Stimulated activated naive B cell treated with anti-CD40 and anti-IgM and Interleukin-4, amounts not matched to agents 10 μg/mL and 1 μg/mL and 100 μg/mL, for 72 hours (primary cell): Measurements from ENCODE around the gene TAF9.
"Not testable (repeated sequence)": the region's sequence is repeated elsewhere in the genome, so short reads cannot be mapped to it uniquely, and the experiment has no call there.

Experiments
- ATAC-seq, 2 donors: fragments of 150-1000 bp; cut with Tn5 transposase; replicated peaks; 2 replicates each; pipeline ENCODE4 v1.10.0; 2021; ENCODE audit warnings: moderate library complexity in 1 of 2
- DNase-seq: peaks from one replicate; pipeline ENCODE4 v3.0.0; 2021
- H3K27ac Mint-ChIP-seq: one replicate; pipeline ENCODE4 v1.8.0; 2022; ENCODE audit warnings: mild to moderate bottlenecking, mixed read lengths
- H3K27me3 Mint-ChIP-seq, 2 donors: one replicate each; pipeline ENCODE4 v1.8.0; 2022; ENCODE audit warnings: mixed read lengths in 2 of 2
- H3K36me3 Mint-ChIP-seq, 2 donors: one replicate each; pipeline ENCODE4 v1.8.0; 2022; ENCODE audit warnings: mixed read lengths in 2 of 2, mild to moderate bottlenecking in 1 of 2
- H3K4me1 Mint-ChIP-seq, 2 donors: one replicate each; pipeline ENCODE4 v1.8.0; 2022; ENCODE audit warnings: mixed read lengths in 2 of 2, mild to moderate bottlenecking in 1 of 2
- H3K4me3 Mint-ChIP-seq, 2 donors: one replicate each; pipeline ENCODE4 v1.8.0; 2022; ENCODE audit warnings: mild to moderate bottlenecking in 2 of 2, mixed read lengths in 2 of 2, moderate library complexity in 1 of 2
- H3K9me3 Mint-ChIP-seq, 2 donors: one replicate each; pipeline ENCODE4 v1.8.0; 2022; ENCODE audit warnings: mixed read lengths in 2 of 2, mild to moderate bottlenecking in 1 of 2

The TAF9 gene, protein sequence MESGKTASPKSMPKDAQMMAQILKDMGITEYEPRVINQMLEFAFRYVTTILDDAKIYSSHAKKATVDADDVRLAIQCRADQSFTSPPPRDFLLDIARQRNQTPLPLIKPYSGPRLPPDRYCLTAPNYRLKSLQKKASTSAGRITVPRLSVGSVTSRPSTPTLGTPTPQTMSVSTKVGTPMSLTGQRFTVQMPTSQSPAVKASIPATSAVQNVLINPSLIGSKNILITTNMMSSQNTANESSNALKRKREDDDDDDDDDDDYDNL

DNA sequence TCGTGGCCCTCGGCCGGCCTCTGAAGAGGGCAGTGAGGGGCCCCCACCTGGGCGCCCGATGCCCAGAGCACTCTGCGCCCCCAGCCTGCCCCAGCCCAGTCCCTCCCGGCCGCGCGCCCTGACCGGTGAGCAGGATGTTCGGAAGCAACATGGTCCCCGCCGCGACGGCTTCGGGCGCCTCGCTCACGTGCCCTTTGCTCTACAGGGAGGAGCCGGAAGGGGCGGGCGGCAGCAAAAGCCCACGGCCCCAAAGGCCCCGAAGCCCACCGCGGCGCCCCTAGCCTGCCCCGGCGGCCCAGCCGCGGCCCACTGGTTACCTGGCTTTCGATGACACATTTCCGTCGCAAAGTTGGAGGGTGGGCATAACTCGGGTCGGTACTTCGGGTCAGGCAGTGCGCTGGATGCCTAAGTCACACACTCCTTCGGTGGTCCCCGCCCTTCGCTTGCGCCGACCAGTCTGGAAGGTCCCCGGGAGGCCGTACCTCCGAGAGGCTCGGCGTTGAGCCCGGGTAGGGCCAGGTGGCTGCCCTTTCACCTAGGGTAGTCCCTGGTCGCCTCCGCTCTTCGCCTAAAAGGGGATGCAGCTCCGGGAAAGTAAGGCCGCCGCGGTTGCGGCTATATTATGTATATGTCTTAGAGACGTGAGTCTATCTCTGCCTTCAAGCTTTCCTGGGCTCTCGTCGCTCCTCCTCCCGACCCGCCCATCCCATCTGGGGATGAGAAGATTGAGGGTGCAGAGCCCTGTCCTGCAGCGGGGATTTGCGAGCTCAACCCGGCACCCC is at the start of gene TAF9, which contains the start of the genes AK6 and RAD17:
TAF9 (minus strand) TSS at position 181 of the 782 bp plus-strand sequence. CDS start 3,783 bp downstream, outside the sequence.
AK6 (minus strand) TSS at position 181 of the 782 bp plus-strand sequence; CDS start at position 151, 30 bp downstream.
RAD17 (plus strand) TSS at position 479 of the 782 bp plus-strand sequence. CDS start 2,391 bp downstream, outside the sequence.
- Mint-ChIP-seq H3K27me3 (no peaks in the 10 kb centered on the region), H3K27ac (peak within 1 kb of the TSS; percentile 100), H3K9me3 (no peaks in the 10 kb centered on the region), H3K36me3 (peaks cover 6 to 22% of the 10 kb centered on the region in 2 donors), H3K4me1 (peaks cover 16 to 17% of the 10 kb centered on the region in 2 donors), H3K4me3 (peak within 1 kb of the TSS; percentile 91 to 94)
- peak; percentile 93 for DNase-seq
- ATAC-seq, result peak; percentile 94 to 97

- ATAC-seq, result no peak
- peaks cover 2 to 6% of the 10 kb centered on the region in 2 donors for H3K4me1 Mint-ChIP-seq
- no peak for DNase-seq
- H3K4me3 Mint-ChIP-seq, result no peak overlapping the region
- H3K9me3 Mint-ChIP-seq, result peaks cover 3% of the 10 kb centered on the region in 2 donors
- H3K36me3 Mint-ChIP-seq, result peaks cover 14 to 21% of the 10 kb centered on the region in 2 donors
- H3K27me3 Mint-ChIP-seq, result no peaks in the 10 kb centered on the region
- H3K27ac Mint-ChIP-seq, result no peak overlapping the region
Observed at GRCh38 chr5:69418554-69418953, 49.2 kb upstream of the TAF9 start.

DNA sequence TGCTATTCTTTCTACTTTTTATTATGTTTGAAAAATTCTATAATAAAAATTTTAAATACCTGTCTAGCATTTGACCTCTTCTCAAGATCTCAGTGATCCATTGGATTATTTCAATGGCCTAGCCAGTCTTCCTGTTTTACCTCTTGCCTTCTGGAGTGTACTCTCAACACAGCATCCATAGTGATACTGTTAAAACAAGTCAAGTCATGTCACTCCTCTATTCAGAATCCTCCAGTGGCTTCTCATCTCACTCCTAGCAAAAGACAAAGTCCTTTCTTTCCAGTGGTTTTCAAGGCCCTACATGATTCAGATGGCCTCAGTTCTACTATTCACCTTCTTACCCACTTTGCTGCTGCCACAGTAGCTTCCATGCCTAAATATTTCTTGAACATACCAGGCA is 47.4 kb upstream of the TAF9 start:
- ATAC-seq (no peak), DNase-seq (no peak)
- Mint-ChIP-seq H3K4me1 (peaks cover 2 to 6% of the 10 kb centered on the region in 2 donors), H3K4me3 (no peak overlapping the region), H3K27ac (no peak overlapping the region), H3K9me3 (no peaks in the 10 kb centered on the region), H3K36me3 (peaks cover 15 to 18% of the 10 kb centered on the region in 2 donors), H3K27me3 (no peaks in the 10 kb centered on the region)

DNA sequence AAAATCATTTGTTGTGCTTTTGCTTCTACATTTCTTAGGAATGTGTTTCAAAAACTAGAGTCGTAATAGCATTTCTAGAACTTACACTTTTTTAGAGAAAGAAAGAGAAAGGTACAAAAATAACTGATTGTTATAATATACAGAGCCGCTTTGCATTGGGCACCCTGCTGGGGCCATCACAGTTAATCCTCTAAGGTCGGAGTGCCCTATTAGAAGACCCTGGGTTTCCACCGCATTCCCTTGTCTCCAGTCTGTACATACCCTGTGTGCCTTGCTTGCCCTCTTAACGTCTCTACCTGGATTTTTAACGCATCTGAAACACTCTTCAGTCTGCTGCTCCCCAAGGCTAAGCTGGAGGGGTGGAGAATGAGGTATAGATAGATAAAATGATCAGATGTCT is 46.9 kb upstream of the TAF9 start:
- Mint-ChIP-seq H3K4me3 (no peak overlapping the region), H3K27me3 (no peaks in the 10 kb centered on the region), H3K27ac (no peak overlapping the region), H3K9me3 (no peaks in the 10 kb centered on the region), H3K4me1 (peaks cover 2 to 6% of the 10 kb centered on the region in 2 donors), H3K36me3 (peaks cover 20 to 23% of the 10 kb centered on the region in 2 donors)
- ATAC-seq (no peak), DNase-seq (no peak)

GRCh38 chr5:69415584-69415958 is 46.3 kb upstream of the TAF9 start:
- DNase-seq (no peak), ATAC-seq (no peak)
- H3K27me3 Mint-ChIP-seq, result no peaks in the 10 kb centered on the region
- H3K4me1 Mint-ChIP-seq, result peaks cover 2 to 6% of the 10 kb centered on the region in 2 donors
- H3K27ac Mint-ChIP-seq, result no peak overlapping the region
- peaks cover 20 to 23% of the 10 kb centered on the region in 2 donors for H3K36me3 Mint-ChIP-seq
- no peaks in the 10 kb centered on the region for H3K9me3 Mint-ChIP-seq
- peak overlapping the region; percentile 39 to 67 for H3K4me3 Mint-ChIP-seq

GRCh38 chr5:69414885-69415583 is 45.7 kb upstream of the TAF9 start, which contains the start of gene MARVELD2:
TSS of gene MARVELD2 (plus strand) at chr5:69415116. CDS start at chr5:69419386, 4,270 bp downstream.
- H3K36me3 Mint-ChIP-seq, result peaks cover 20 to 29% of the 10 kb centered on the region in 2 donors

GRCh38 chr5:69404659-69405330 is 35.5 kb upstream of the TAF9 start:
- Mint-ChIP-seq H3K27me3 (no peaks in the 10 kb centered on the region), H3K9me3 (no peaks in the 10 kb centered on the region), H3K4me1 (no peaks in the 10 kb centered on the region), H3K36me3 (peaks cover 30 to 52% of the 10 kb centered on the region in 2 donors), H3K27ac (no peak overlapping the region), H3K4me3 (no peak overlapping the region)
- ATAC-seq, result no peak
- DNase-seq, result no peak

More at GRCh38 chr5:69414885-69415583, 45.7 kb upstream of the TAF9 start, which contains the start of gene MARVELD2:
- no peaks in the 10 kb centered on the region for H3K27me3 Mint-ChIP-seq
- DNase-seq (peak; percentile 17), ATAC-seq (peak; percentile 87 to 91)
- peak within 1 kb of the TSS; percentile 39 to 67 for H3K4me3 Mint-ChIP-seq
- H3K9me3 Mint-ChIP-seq, result no peaks in the 10 kb centered on the region
- peaks cover 2 to 6% of the 10 kb centered on the region in 2 donors for H3K4me1 Mint-ChIP-seq
- no peak within 1 kb of the TSS for H3K27ac Mint-ChIP-seq

DNA sequence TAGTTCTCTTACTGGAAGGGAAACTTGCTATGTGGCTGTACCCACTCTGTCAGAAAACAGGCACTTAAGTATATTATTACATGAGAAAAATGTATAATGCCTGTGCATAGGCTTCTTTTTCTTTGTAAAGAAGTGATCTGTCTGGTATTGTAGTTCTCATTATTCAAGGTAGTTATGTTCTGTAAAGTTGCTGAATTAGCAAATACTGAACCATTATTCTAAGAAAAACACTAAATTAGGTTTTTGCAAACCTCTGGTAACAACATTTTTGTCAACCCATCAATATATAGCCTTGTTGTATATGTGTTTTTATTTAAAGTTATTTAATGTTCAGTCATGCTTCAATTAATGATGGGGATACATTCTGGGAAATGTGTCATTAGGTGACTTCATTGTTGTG is 9.1 kb upstream of the TAF9 start:
- peaks cover 9 to 20% of the 10 kb centered on the region in 2 donors for H3K4me1 Mint-ChIP-seq
- ATAC-seq, result no peak
- no peak overlapping the region for H3K27ac Mint-ChIP-seq
- no peaks in the 10 kb centered on the region for H3K9me3 Mint-ChIP-seq
- H3K36me3 Mint-ChIP-seq, result peaks cover 16 to 17% of the 10 kb centered on the region in 2 donors
- H3K27me3 Mint-ChIP-seq, result no peaks in the 10 kb centered on the region
- no peak overlapping the region for H3K4me3 Mint-ChIP-seq
- DNase-seq, result no peak

DNA sequence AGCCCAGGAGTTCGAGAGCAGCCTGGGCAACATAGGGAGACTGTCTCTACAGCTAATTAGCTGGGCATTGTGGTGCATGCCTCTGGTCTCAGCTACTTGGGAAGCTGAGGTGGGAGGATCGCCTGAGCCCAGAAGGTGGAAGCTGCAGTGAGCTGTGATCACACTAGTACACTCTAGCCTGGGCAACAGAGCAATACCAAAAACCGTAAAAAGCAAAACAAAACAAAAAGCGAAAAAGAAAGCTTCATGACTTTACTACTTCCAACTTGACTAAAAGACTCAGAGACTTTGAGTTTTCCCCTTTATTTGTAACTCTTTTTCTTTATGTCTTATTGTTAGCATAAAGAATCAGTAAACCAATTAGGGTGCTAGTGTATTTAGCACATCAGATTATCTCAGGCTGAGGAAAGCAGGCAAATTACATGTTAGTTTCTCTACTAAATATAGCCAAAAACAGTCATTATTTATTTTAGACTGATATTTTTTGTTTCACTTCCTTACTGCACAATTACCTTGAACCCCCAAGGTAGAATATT is 5.7 kb upstream of the TAF9 start:
- ATAC-seq (peak; percentile 49 to 56), DNase-seq (no peak)
- H3K4me3 Mint-ChIP-seq, result peak overlapping the region; percentile 40 to 46
- peaks cover 9 to 20% of the 10 kb centered on the region in 2 donors for H3K4me1 Mint-ChIP-seq
- peaks cover 13 to 15% of the 10 kb centered on the region in 2 donors for H3K36me3 Mint-ChIP-seq
- no peaks in the 10 kb centered on the region for H3K27me3 Mint-ChIP-seq
- no peaks in the 10 kb centered on the region for H3K9me3 Mint-ChIP-seq
- H3K27ac Mint-ChIP-seq, result peak overlapping the region; percentile 89

- Mint-ChIP-seq H3K4me3 (no peak overlapping the region), H3K27ac (peak overlapping the region; percentile 67), H3K9me3 (no peaks in the 10 kb centered on the region), H3K36me3 (peaks cover 15 to 17% of the 10 kb centered on the region in 2 donors), H3K27me3 (no peaks in the 10 kb centered on the region), H3K4me1 (peaks cover 13 to 28% of the 10 kb centered on the region in 2 donors)
- ATAC-seq, result no peak
- DNase-seq, result no peak
Observed at GRCh38 chr5:69372394-69372793, 3.1 kb upstream of the TAF9 start.

- Mint-ChIP-seq H3K27ac (peak overlapping the region; percentile 100), H3K4me1 (peaks cover 18 to 22% of the 10 kb centered on the region in 2 donors), H3K36me3 (peaks cover 5 to 22% of the 10 kb centered on the region in 2 donors), H3K4me3 (peak overlapping the region; percentile 91 to 94)
- DNase-seq, result peak; percentile 6
- not testable (repeated sequence) for H3K27me3 Mint-ChIP-seq, H3K9me3 Mint-ChIP-seq, ATAC-seq
Observed at GRCh38 chr5:69370335-69370734, 1.0 kb upstream of the TAF9 start.

- Mint-ChIP-seq H3K27ac (peak overlapping the region; percentile 100), H3K27me3 (no peaks in the 10 kb centered on the region), H3K36me3 (peaks cover 9 to 20% of the 10 kb centered on the region in 2 donors), H3K4me1 (peaks cover 16 to 17% of the 10 kb centered on the region in 2 donors), H3K9me3 (no peaks in the 10 kb centered on the region), H3K4me3 (peak overlapping the region; percentile 91 to 94)
- ATAC-seq (peak; percentile 3 to 20), DNase-seq (no peak)
Observed at GRCh38 chr5:69368458-69369339, 621 bp downstream of the TAF9 start.
